Activated CD4-positive, CD25-positive, alpha-beta regulatory T cell (primary cell): ENCODE data around the gene OPTN.
"Not testable (repeated sequence)": the region's sequence is repeated elsewhere in the genome, so short reads cannot be mapped to it uniquely, and the experiment has no call there.

Source experiments
- DNase-seq, 4 experiments: peaks; one replicate each; lab custom pipeline; 2025; lab: John Stamatoyannopoulos, UW

Gene OPTN

DNA sequence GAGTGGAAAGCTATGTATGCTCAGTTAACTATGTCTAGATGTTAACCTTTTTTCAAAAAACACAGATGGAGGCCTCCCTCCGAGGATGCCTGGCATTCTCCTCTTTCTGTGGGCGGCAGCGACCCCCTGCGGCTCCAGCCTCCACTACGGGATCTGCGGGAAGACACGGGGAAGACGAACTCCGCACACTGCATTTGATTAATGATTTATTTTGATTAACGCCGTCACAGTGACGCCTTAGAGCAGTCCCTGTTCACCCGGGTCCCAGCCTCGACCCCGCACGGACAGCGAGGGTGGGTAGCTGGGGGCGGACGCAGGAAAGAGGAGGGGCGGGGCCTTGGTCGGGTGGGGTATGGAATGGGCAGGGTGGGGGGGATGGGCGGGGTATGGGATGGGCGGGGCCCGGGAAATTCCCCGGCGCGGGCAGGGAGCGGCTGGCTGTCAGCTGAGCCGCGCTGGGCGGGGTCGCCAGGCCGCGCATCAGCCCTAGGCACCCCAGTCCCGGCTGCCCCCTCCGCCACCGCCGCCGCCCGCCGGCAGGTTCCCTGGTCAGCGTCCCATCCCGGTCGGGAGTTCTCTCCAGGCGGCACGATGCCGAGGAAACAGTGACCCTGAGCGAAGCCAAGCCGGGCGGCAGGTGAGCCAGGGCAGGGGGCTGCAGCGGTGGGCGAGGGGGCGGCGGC, at the start of gene OPTN:
OPTN (plus strand) TSS at position 498 of the 683 bp plus-strand sequence. CDS start 8,960 bp downstream, outside the sequence.
- peak; percentile 63 to 68 (median 66) for DNase-seq

- no peak for DNase-seq
Measured at GRCh38 chr10:13051126-13051694, 48.8 kb upstream of the OPTN start.

GRCh38 chr10:13053208-13053607, 46.8 kb upstream of the OPTN start:
- not testable (repeated sequence) for DNase-seq

GRCh38 chr10:13053794-13054462, 46.0 kb upstream of the OPTN start:
- no peak for DNase-seq

DNA sequence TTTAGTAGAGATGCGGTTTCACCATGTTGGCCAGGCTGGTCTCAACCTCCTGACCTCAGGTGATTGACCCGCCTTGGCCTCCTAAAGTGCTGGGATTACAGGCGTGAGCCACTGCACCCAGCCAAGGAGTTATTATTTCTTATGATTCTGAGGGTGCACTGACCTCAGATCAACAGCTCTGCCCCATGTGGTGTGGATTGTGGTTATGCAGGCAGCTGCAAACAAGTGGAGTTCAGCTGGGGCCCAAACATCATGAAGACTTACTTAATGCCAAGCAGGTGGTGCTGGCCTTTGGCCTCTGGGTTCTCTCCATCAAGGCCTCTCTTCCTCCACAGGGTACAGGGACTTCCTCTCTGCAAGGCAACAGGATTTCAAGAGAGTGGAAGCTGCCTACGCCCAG, 45.1 kb upstream of the OPTN start:
- DNase-seq = no peak

GRCh38 chr10:13056456-13057077, 43.4 kb upstream of the OPTN start:
- no peak for DNase-seq

DNA sequence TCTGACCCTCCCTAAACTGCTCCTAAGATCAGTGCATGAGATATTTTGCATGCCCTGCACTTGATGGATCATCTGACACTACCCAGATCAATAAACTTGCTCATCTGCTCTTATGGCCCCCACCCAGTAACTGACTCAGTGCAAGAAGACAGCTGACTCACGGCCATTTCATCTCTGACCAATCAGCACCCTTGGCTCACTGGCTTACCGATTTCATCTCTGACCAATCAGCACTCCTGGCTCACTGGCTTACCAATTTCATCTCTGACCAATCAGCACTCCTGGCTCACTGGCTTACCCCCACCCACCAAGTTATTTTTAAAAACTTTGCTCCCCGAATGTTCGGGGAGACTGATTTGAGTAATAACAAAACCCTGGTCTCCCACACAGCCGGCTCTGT, 37.2 kb upstream of the OPTN start:
- DNase-seq = no peak

DNA sequence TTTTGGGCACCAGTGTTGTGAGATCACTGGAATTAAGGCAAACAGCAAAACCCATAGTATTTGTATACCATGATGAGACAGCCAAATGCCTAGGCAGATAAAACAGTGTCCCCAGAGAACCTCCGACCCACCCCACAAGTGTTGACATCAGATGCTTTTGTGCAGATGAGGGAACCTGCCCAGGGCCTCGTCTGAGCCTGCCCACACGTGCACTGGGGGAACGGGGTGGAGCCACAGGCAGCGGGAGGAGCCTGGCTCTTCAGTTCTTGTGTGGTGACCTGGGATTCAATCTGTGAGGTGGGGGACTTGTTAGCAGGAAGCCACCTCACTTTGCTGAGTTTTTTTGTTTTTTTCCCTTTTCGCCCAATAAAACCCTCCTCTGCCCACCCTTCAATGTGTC, 33.4 kb upstream of the OPTN start:
- DNase-seq = no peak

DNA sequence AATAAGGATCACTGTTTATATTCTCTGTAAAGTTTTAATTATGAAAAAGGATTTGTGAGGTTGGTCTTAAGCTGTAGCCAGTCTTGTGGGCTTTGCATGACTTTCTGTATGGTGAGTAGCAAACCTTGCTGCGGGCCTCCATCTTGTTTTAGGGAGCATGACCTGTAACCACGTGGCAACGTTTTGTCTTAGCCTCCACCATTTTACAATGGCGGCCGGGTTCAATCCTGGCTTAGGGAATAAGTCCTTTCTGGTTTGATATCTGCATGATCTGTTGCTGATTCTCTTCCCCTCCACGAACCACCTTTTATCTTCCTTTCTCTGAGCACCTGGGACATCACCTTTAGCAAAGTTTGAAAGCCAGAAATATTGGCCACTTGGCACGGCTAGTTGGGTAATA, 32.5 kb upstream of the OPTN start:
- DNase-seq = no peak

- DNase-seq = no peak
Measured at GRCh38 chr10:13068071-13068470, 31.9 kb upstream of the OPTN start.

GRCh38 chr10:13068484-13068883, 31.5 kb upstream of the OPTN start:
- no peak for DNase-seq

GRCh38 chr10:13072339-13072738, 27.6 kb upstream of the OPTN start:
- no peak for DNase-seq

DNA sequence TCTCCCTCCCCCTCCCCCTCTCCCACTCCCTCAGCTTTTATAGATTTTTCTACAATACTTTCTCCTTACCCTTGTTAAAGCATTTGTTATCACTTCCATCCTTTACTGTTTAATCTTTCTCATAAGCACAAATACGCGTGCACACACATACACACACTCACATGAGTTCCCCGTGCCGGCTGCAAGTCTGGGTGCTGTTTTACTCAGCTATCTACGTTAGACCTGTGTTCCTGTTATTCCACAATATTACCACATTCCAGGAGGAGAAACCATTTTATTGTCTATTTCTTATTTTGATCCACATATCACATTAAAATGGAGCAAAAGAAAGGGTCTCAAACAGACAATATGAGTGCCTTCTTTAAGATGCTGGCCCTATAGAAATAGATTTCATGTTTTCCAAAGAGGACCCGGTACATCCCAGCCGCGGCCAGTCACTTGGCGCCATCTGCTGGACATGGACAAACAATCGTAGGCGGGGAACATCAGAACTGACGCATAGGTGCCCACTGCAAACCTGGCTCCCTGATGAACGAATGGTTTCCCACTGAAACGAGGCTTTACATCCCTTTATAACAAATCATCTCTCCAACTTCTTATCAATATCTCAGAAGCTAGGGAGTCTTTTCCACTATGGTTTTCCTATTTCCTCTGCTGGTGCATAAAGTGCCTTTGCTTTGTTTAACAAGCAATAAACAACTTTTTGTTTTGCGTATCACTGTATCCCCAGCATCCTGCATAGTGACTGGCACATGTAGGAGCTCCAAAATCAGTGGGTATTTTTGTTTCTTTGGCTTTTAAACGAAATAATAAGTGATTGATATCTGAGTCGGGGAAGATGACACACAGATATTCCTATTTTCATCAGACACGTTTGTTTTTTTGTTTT, 25.2 kb upstream of the OPTN start:
- DNase-seq = peak in 2 of 4 experiments; percentile 16 to 25

GRCh38 chr10:13078912-13079775, 20.8 kb upstream of the OPTN start:
- no peak for DNase-seq

DNA sequence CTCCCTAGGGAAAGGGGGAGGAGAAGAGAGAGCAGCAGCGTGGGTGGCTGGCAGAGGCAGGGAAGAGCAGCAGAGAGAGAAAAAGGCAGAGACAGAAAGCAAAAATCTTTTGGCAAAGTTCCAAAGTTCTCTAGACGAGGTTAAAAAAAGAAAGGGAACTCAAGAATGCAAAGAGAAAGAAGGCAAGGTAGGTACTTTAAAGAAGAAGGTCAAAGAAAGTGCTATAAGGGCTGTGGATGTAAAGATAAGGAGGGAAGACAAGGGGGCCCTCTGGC, 20.2 kb upstream of the OPTN start:
- DNase-seq = no peak

DNA sequence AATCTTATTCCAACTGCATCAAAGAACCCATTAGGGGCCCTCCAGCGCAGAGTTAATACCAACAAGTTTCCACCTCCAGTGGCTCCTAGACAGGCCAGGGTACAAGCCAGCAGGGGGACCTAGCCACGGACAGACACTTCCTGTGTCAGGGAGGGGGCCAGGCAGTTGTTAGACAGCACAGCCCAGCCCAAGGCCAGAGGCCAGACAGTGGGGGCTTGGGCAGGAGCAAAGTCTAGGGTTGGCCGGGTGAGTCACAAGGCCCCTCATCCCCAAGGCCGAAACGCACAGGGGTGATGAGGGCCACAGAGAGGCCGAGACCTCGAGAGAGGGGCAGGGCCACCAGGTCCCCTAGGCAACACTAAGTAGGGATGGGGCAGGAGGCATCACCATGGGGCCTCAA, 19.3 kb upstream of the OPTN start:
- DNase-seq = no peak

- not testable (repeated sequence) for DNase-seq
Measured at GRCh38 chr10:13083700-13084099, 16.3 kb upstream of the OPTN start.

DNA sequence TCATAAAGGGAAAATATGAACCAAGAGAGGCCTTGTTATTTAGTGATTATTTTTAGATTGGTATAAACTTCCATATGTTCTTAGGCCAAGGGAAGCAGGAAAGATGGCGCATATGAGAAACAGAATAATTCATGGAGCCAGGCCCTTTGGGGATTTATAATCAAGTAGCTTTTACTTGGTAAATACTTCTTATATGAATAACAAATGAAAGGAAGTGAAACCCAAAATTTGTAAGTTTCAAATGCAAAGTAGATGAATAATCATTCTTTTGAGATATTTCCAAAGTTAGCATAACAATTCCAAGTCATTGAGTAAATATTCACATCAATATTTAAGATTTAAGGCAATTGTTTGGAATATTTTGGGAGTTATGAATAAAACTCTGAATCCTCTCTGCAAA, 13.9 kb upstream of the OPTN start:
- no peak for DNase-seq

- no peak for DNase-seq
Measured at GRCh38 chr10:13087601-13087985, 12.4 kb upstream of the OPTN start.

DNA sequence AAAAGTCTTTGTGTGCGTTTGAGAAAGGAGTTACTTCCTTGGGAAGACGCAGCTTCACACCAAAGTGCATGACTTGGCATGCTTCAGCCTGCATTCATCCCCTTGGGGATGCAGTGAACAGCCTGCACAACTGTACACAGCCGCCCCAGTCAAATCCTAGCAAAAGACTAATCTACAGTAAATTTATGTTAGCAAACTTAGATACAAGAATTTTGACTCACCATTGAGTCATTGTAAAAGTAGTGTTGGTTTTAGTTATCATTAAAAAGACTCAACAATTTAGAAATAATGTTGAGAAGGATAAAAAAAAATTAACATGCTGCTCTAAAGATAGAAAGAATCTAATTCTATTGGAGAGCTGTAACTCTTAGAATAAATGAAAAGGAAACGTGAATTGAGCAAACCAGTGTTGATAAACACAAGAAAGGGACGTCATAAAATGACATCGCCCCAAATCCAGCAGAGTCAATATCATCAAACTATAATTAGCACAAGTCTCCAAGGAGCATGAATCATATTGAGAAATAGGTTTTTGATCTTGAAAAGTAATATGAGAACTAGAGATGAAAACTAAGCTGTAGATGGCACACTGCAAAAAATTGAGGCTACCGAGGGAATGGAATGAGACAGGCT, 11.9 kb upstream of the OPTN start:
- no peak for DNase-seq

GRCh38 chr10:13089345-13089744, 10.6 kb upstream of the OPTN start:
- DNase-seq = no peak
